ENCODE data around the gene PSG11.
"Not testable (repeated sequence)": the region's sequence is repeated elsewhere in the genome, so short reads cannot be mapped to it uniquely, and the experiment has no call there.

Gene PSG11

GRCh38 chr19:43026369-43026768 is at the start of gene PSG11:
TSS of gene PSG11 (minus strand) at chr19:43026469. CDS start at chr19:43026372, 97 bp downstream.
- not testable (repeated sequence) for FAIRE-seq; DNase-seq (ENCODE audit: extremely low spot score, insufficient read length, low read depth)

- DNase-seq (ENCODE audit: extremely low spot score, insufficient read length, low read depth); FAIRE-seq: not testable (repeated sequence)
These were observed 36.1 kb upstream of the PSG11 start for GRCh38 chr19:43062418-43062817.

- FAIRE-seq; DNase-seq (ENCODE audit: extremely low spot score, insufficient read length, low read depth): not testable (repeated sequence)
These were observed 35.1 kb upstream of the PSG11 start for GRCh38 chr19:43061326-43061725.

- FAIRE-seq; DNase-seq (ENCODE audit: extremely low spot score, insufficient read length, low read depth): not testable (repeated sequence)
These were observed 34.0 kb upstream of the PSG11 start for GRCh38 chr19:43060254-43060653.

DNA sequence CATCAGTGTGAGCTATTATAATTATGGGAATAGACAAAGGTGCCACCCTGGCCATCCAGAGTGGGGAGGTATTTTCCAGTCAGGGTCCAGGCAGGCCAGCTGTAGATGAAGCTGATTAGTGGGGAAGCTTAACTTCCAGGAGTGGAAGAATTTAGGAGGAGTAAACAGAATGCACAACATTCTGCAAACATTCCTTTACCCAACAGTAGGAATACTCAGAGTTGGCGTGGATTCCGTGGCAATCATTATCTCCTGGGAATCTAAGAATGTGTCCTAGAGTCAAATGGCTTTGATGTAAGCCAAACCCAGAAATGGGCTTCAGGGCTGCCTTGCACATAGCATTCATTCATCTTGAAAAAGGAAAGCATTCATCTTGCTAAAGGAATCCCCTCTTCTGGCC is 33.2 kb upstream of the PSG11 start:
- FAIRE-seq; DNase-seq (ENCODE audit: extremely low spot score, insufficient read length, low read depth): not testable (repeated sequence)

DNA sequence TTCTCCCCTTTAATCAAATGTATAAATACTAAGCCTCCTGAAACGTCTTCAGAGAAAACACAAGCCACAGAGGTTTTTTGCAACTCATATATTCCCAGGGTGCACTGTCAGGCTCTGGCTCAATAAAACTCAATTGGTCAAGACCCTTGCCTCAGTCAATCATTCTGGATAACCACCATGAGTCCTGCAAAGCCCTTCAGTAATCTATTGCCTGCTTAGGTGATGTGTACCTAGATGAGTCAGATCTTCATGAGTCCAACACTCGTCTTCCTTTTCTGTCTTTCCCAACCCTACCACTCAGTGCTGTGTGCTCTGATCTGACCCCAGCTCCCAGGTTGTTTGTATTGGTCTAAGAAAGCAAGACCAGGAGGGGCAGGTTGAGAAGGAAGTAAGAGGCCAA is 32.2 kb upstream of the PSG11 start:
- FAIRE-seq; DNase-seq (ENCODE audit: extremely low spot score, insufficient read length, low read depth): not testable (repeated sequence)

DNA sequence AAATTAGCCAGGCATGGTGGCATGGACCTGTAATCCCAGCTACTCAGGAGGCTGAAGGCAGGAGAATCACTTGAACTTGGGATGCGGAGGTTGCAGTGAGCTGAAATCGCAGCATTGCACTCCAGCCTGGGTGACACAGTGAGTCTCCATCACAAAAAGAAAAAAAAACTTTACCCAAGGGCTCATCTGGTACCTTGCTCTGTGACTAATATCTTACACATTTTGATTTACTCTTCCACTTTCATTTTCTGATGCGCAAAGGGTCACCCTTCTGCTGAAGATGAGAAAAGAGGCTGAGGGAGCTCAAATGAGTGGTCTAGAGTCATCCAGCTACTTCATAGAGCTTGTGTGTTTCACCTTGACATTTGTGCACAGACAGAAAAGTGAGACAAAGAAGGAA is 21.7 kb upstream of the PSG11 start:
- FAIRE-seq; DNase-seq (ENCODE audit: extremely low spot score, insufficient read length, low read depth): not testable (repeated sequence)

DNA sequence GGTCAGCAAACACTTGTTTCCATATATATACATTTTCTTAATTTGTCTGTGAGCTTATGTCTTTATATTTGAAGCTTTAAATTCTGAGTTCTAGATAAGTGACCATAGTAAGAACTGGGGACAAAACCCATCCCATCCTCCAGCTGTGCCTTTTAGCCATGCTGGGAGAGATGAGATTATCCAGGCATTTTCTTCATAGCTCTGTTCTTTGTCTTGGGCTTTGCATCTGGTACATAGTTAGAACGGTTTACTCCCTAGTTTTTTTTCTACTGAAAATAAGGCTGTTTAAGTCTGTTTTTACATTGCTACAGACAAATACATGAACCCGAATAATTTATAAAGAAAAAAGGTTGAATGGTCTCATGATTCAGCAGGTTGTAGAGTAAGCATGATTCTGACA is 20.3 kb upstream of the PSG11 start:
- not testable (repeated sequence) for FAIRE-seq; DNase-seq (ENCODE audit: extremely low spot score, insufficient read length, low read depth)

DNA sequence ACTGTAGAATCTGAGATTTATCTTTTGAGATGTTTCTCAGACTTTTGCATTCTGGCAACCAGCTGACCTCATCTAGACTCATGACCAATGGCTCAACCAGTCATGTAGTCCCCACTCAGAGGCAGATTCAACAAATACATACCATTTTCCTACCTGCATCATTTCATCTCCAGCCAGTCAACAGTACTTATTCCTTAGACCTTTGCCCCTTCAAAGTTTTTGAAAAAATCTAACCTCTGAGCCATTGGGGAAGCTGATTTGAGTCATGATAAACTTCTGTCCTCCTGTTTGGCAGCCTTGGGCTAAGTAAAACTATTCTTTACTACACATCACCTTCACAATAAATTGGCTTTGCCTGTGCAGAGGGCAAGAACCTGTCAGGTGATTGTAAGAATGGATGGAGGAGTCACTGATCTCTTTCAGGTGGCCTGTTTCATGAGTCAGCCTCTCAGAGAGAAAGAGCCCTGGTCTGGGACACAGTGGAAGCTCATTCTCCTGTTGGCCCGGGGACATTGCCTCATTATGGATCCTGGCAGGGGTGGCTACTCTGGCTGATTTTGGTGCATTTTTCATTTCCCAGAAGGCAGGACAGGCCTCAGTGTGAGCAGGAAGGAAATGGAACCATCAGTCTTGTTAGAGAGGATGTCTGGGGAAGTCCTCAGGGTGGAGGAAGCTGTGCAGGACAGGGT is 17.4 kb upstream of the PSG11 start:
- FAIRE-seq; DNase-seq (ENCODE audit: extremely low spot score, insufficient read length, low read depth): not testable (repeated sequence)

- not testable (repeated sequence) for DNase-seq (ENCODE audit: extremely low spot score, insufficient read length, low read depth)
These were observed 5.4 kb upstream of the PSG11 start for GRCh38 chr19:43031645-43032044.

DNA sequence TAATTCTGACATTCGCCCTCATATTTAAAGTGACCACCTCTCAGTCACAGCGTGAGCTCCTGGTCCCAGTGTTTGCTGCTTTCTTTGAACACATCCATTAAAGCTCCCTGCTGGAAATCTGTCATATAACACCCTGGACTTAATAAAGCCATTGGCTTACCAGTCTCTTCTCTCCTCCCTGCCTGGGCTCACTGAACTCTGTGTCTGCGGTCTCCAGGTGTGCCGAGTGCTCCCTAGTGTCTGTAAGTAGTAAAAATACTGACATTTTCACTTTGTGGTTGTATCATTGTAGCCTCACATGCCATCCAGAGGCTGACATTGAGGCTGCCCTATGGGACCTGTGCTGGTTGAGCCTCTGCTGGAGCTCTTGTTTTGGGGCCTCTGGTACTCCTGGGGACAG is 2.6 kb upstream of the PSG11 start:
- DNase-seq (ENCODE audit: extremely low spot score, insufficient read length, low read depth) (no peak), FAIRE-seq (no peak)

More at GRCh38 chr19:43031645-43032044, 5.4 kb upstream of the PSG11 start:
- not testable (repeated sequence) for FAIRE-seq

DNA sequence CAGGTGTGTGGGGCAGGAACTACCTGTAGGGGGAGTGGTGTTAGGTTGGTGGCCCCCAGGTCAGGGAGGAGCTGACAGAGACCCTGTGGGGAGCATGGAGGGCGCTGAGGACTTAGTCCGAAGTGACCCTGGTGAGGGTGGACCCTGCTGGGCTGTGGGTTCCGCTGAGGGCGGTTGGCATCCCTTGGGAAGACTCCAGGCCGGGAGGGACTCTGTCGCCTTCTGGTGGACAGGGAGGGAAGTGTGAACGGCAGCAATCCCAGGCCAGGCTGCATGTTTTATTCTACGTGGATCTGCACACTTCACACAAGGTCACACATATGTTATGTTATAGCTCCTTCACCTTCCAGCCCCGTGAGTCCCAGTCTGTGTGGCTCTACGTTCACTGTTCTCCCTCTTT is 1.7 kb upstream of the PSG11 start:
- FAIRE-seq; DNase-seq (ENCODE audit: extremely low spot score, insufficient read length, low read depth): not testable (repeated sequence)

DNA sequence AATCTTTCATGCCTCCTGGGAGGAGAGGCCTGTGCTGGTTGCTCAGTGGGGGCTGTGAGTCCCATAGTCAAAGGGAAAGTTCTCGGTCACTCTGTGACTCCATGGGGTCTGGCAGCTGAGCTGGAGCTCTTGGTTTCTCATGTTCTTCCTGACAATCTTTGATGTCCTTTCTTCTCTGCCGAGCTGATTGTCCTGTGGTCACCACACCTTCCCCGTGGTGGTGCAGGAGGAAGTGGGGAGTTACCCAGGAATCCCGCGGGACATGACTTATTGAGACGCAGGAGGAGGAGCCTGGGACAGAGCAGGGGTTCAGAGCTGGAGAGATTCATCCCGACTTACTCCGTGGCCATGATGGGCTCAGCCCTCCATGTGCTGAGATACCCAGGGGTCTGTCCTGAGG is 792 bp upstream of the PSG11 start:
- not testable (repeated sequence) for FAIRE-seq; DNase-seq (ENCODE audit: extremely low spot score, insufficient read length, low read depth)

DNA sequence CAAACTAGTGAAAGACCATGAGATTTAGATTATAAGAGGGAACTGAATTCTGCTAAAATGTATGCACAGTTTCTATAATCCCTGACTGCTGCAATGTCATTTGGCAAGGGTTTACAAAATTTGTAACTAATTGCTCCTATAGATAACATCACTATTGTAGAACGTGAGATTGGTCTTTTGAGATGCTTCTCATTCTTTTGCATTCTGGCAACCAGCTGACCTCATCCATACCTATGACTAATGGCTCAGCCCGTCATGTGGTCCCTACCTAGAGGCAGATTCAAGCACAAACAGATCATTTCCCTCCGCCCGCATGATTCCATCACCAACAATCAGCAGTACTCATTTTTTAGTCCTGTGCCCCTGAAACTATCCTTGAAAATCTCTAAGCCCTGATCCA is 4.2 kb downstream of the PSG11 start:
- not testable (repeated sequence) for FAIRE-seq; DNase-seq (ENCODE audit: extremely low spot score, insufficient read length, low read depth)

- not testable (repeated sequence) for FAIRE-seq; DNase-seq (ENCODE audit: extremely low spot score, insufficient read length, low read depth)
These were observed 4.6 kb downstream of the PSG11 start for GRCh38 chr19:43021629-43022028.

DNA sequence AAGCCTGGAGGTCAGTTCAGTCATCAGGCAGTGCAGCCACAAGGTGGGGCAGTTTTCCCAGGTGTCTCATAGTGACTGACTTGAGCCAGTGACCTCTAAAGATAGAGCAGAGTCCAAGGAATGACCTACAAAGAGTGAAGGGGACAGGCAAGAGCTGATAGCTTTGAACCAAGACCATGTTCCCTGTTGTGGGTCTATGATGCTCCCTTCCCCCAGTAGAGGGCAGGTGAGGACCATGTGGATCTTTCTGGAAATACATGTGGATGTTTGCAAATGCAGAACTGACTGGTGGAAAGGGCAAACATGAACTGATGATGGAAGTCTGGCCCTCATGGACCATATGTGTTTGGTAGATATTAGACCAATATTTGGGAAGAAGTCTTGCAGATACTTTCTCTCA is 6.7 kb downstream of the PSG11 start:
- FAIRE-seq; DNase-seq (ENCODE audit: extremely low spot score, insufficient read length, low read depth): not testable (repeated sequence)

- FAIRE-seq; DNase-seq (ENCODE audit: extremely low spot score, insufficient read length, low read depth): not testable (repeated sequence)
These were observed 20.4 kb downstream of the PSG11 start for GRCh38 chr19:43005841-43006240.

- DNase-seq (ENCODE audit: extremely low spot score, insufficient read length, low read depth); FAIRE-seq: not testable (repeated sequence)
These were observed 21.4 kb downstream of the PSG11 start for GRCh38 chr19:43004846-43005245.

DNA sequence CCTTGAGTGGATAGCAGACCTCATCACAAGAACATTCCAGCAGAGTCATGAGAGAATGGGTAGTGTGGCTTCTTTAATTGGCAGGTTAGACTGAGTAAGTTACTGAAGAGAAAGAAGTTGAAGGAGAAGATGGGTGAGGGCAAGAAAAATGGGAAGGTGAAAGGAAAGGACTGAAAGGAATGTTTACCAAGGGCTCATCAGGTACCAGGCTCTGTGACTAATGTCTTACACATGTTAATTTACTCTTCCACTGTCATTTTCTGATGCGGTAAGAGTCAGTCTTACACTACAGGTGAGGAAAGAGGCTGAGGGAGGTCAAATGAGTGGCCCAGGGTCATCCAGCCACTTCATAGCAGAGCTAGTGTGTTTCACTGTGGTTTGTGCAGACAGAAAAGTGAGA is 22.6 kb downstream of the PSG11 start:
- not testable (repeated sequence) for FAIRE-seq; DNase-seq (ENCODE audit: extremely low spot score, insufficient read length, low read depth)

DNA sequence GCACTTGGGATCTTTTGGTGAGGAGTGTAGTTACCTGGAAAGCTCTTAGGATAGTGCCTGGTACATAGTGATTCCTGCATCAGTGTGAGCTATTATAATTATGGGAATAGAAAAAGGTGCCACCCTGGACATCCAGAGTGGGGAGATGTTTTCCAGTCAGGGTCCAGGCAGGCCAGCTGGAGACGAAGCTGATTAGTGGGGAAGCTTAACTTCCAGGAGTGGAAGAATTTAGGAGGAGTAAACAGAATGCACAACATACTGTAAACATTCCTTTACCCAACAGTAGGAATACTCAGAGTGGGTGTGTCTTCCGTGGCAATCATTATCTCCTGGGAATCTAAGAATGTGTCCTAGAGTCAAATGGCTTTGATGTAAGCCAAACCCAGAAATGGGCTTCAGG is 23.3 kb downstream of the PSG11 start:
- FAIRE-seq; DNase-seq (ENCODE audit: extremely low spot score, insufficient read length, low read depth): not testable (repeated sequence)

DNA sequence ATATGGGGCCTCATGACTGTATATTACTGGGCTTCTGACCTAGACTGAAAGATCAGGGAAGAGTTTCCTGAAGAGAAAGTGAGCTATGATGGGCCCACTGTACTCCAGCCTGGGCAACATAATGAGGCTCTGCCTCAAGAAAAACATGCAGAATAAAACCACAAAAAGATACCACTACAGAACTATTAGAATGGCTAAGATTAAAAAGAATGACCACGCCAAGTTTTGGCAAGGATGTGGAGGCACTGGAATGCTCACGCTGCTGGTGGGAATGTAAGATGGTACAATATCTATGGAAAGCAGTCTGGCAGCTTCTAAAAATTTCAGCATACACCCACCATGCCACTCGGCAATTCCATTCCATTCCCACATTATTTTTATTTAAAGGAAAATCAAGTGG is 30.1 kb downstream of the PSG11 start:
- DNase-seq (ENCODE audit: extremely low spot score, insufficient read length, low read depth); FAIRE-seq: not testable (repeated sequence)
